HG03175 (cell line): Measurements from ENCODE around the gene EPHA3.

ENCODE experiments used
- ATAC-seq: cut with Tn5 transposase; IDR thresholded peaks from one replicate; pipeline ENCODE4 v1.9.1; 2021; ENCODE audit warnings: mild to moderate bottlenecking, moderate library complexity; ENCODE audit not compliant: unreplicated experiment

Gene EPHA3

GRCh38 chr3:89144080-89144479 lies 36.7 kb downstream of the EPHA3 start:
- ATAC-seq = no peak

GRCh38 chr3:89145995-89146394 lies 38.6 kb downstream of the EPHA3 start:
- ATAC-seq = no peak

GRCh38 chr3:89154416-89154815 lies 47.0 kb downstream of the EPHA3 start:
- ATAC-seq = no peak

DNA sequence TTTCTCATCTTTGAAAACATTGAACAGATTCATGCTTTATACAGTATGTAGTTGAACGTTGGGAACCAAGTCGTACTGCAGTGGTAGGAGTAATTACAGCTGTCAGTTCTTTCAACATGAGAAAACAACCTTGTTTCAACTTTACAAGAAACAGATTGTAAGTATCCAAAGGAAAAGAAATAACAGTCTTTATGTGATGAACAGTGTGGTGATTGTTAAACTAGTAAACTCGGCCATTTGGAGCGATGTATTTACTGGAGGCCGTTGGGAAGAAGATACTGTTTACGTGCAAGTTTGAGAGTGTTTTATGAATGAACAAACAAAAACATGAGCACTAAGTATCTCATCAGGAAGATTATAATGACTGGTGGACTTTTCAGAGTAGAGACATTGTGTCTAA lies 48.4 kb downstream of the EPHA3 start:
- no peak for ATAC-seq

DNA sequence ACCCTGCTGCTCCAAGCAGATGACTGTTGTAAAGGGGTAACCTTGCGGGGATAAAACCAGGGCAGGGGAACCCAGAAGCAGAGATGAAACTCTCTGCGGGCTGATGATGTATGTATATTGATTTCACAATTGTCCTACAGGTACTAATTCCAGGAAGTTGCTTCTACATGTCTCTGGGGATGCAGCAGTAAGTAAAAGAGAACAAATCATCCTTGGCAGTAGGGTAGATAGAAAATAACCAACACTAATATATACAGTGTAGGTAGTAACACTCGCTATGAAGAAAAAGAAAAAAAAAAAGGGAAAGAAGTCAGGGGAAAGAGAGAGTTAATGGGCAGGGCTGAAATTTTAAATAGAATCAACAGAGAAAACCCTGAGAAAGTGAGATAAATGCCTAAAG lies 50.2 kb downstream of the EPHA3 start:
- ATAC-seq = no peak

DNA sequence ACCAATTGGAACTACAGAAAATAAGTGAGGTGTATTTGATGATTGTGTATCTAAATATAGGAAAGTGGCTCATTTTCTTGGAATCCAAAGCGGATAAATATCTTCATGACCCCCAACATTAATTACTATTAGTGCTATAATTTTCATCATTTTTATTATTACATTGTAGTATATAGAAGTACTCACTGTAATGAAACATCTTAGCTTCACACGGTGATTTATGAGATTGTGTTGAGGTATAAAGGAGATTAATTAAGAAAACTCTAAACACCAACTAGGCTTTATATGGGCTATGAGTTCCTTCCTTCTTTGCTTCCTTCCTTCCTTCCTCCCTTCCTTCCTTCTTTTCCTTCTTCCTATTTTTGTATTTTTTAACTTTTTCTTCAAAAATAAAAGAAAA lies 52.2 kb downstream of the EPHA3 start:
- no peak for ATAC-seq

GRCh38 chr3:89164774-89165173 lies 57.4 kb downstream of the EPHA3 start:
- ATAC-seq = no peak

DNA sequence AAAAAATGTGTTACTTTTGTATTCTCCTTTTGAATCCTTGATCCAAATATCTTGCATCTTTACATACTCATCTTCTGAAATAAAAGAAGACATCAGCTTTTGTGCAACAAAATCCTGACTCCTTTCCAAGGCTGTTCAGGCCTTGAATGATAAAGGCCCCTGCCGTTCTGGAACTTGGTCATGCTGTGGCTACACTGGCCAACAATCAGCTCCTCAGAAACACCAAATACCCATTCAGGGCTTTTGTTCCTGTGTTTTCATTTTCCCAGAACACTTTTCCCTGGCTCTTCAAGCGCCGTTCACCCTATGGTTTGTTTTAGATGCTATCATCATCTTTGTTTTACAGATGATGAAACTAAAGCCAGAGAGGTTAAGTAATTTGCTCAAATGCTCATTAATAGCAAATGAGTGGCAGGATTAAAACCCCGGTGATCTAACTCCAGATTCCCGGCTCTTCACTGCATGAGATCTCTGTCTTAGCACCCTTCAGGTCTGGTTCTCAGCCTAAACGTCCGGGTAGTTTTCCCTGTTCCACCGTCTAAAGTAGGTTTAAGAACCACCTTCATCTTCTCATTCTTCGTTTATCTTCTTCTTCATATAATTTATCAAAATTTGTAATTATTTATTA lies 58.3 kb downstream of the EPHA3 start:
- no peak for ATAC-seq

DNA sequence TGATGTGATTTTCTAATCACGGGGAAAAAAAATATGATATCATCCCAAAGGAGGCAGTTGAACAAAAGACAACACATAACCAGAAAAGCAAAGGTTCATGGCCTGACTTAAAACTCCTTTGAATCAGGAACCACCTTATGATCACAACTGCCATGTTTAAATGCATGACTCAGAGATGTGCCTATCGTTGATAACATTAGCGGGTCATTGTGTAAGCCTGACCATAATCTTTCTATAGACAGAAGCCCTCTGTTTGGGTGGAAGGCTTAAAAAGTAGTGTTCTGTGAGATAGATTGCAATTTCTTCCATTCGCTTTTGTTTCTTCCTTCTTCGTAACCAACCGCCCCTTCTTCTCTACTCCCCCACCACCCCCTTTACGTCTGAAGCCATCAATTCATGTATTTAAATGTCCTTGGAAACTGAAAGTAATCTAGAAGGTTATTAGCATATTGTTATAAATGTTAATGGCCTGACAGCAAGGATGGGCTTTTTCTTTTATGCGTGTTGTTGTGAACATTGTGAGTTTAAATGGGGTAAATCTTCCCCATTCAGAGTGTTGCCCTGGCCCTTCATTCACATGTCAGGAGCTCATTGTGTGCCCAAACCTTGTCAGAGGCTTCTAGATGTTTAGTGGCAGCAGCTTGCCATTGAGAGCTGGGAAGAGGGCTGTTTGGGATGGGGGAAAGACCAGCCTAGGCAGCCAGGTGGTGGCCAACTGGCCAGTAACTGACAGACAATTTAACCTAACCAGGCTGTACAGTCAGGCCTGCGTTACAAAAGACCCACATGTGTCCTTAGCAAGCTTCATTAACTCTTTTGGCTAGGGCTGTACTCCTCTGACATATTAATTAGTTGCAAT lies 64.5 kb downstream of the EPHA3 start:
- no peak for ATAC-seq

DNA sequence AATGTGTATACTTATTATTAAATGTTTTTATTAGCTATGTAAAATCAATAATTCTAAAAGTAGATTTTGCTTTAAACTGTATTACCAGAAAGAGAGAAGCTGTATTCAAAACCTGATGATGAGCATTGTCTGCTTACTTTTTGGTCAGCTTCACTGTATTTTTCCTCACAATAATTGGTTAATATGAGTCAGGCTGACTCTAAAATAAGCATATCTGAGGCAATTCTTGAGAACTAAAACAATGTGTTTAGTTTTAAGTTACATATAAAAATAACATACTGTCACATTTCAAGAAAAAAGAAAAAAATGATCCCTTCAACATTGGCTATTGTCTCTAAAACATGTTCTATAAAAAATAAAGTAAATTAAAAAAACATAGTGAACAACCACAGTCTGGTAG lies 66.1 kb downstream of the EPHA3 start:
- ATAC-seq = no peak

DNA sequence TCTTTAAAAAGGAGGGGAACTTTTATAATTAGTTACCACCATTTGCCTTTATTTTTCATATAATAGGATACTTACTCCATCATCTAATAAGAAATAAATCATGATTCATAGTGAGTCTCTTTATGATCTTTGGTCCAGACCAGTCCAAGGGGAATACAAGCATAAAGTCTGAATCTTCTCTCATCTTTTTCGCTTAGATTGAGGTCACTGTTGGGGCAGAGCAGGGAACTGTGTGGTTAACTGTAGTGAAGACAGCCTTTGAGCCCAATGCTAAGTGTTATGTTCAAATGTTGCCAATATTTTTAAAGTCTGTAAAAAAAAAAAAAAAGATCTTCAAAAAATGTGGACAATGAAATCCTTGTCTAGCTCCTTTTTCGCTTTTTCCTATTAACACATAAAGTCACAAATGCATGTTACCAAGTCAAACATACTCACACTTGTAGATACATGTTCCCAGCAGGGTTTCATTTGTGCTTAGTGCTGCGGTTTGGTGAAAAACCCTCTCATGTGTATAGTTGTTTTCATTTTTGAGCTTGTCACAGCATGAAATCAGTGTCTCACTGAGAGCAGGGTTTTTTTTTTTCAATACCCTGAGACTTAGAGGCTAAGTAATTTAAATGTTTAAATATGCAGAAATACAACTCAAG lies 72.1 kb downstream of the EPHA3 start:
- no peak for ATAC-seq

DNA sequence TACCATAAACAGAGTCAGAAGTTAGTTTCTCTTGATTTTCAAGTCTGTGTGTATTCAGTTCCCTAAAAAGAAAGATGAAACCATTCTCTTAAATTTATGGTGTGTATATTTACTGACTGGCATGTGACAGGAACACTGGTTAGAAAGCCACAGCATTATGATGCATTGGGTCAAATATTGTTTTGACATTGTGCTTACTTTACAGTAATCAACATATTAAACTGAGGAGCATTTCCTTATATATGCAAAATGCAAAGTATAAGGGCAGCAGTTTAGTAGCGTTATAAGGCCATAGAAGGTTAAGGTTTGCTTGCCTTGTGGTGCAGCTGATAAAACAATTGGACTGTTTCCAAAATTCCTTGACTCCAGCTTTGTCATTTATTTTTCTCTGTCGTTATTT lies 72.9 kb downstream of the EPHA3 start:
- ATAC-seq = no peak

- no peak for ATAC-seq
These were observed 74.6 kb downstream of the EPHA3 start for GRCh38 chr3:89182056-89182455.

- ATAC-seq = no peak
These were observed 77.0 kb downstream of the EPHA3 start for GRCh38 chr3:89184151-89184995.

GRCh38 chr3:89186456-89186855 lies 79.0 kb downstream of the EPHA3 start:
- no peak for ATAC-seq

DNA sequence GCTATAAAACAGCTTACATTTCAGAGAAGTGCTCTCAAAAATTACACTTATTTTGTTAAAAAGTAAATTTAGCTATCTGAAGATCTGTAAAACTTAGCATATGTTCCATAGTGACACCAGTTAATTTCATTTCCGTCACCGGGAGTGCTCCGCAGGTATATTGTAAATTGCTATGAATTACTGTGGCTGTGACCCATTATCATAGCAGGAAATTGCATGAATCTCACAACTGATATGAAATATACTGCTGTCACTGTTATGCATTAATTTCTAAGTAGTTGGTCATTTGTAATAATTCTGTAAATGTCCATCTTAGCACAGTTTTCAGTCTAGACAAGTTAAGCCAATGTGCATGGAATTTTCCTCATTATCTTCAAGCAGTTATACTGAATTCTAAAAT lies 91.2 kb downstream of the EPHA3 start:
- no peak for ATAC-seq

GRCh38 chr3:89212619-89213018 lies 105.2 kb downstream of the EPHA3 start:
- ATAC-seq = no peak

GRCh38 chr3:89216016-89216739 lies 108.8 kb downstream of the EPHA3 start:
- no peak for ATAC-seq

GRCh38 chr3:89217148-89217685 lies 109.8 kb downstream of the EPHA3 start:
- ATAC-seq = no peak

- no peak for ATAC-seq
These were observed 114.5 kb downstream of the EPHA3 start for GRCh38 chr3:89221924-89222323.
